CD8-positive, alpha-beta memory T cell (primary cell): ENCODE results near the gene SPDYE6. TPM values are rescaled to one million over a fixed set of nuclear protein-coding genes. Genes with fewer than 3 reads are reported as not detected.
"Not testable (repeated sequence)": the region's sequence is repeated elsewhere in the genome, so short reads cannot be mapped to it uniquely, and the experiment has no call there.

Experiments used
- CTCF ChIA-PET: fragments of 350-600 bp; sonication (Branson Sonifier 250); formaldehyde crosslinking; loops from one replicate; lab custom pipeline; 2021; ENCODE audit warnings: antibody characterized with exemption; lab: Charles Lee
- POLR2A ChIA-PET: fragments of 350-600 bp; sonication (Branson Sonifier 250); formaldehyde crosslinking; loops from one replicate; lab custom pipeline; 2021; ENCODE audit warnings: antibody characterized with exemption; lab: Charles Lee
- DNase-seq, 5 donors: peaks; one replicate each; pipeline versions ENCODE4 v3.0.0 to v3.0.0-alpha.2; 2020 to 2022; ENCODE audit warnings: mixed read lengths in 1 of 5
- H3K27ac ChIP-seq: one replicate; pipeline ENCODE4 v1.7.0; 2013; ENCODE audit warnings: low read depth, mild to moderate bottlenecking, low read length, moderate library complexity
- H3K27me3 ChIP-seq: 2 replicates; pipeline ENCODE4 v1.7.0; 2013; ENCODE audit warnings: low read length, mild to moderate bottlenecking; ENCODE audit not compliant: insufficient read depth, poor library complexity, severe bottlenecking
- H3K36me3 ChIP-seq: 2 replicates; pipeline ENCODE4 v1.7.0; 2013; ENCODE audit warnings: mild to moderate bottlenecking, low read length, moderate library complexity; ENCODE audit not compliant: insufficient read depth
- H3K4me1 ChIP-seq: 2 replicates; pipeline ENCODE4 v1.7.0; 2013; ENCODE audit warnings: mild to moderate bottlenecking, low read length, moderate library complexity; ENCODE audit not compliant: insufficient read depth
- H3K4me3 ChIP-seq: 2 replicates; pipeline ENCODE4 v1.7.0; 2013; ENCODE audit warnings: mild to moderate bottlenecking, low read length
- H3K9me3 ChIP-seq: 2 replicates; pipeline ENCODE4 v1.7.0; 2013; ENCODE audit warnings: mild to moderate bottlenecking, low read length
- H3K27ac Mint-ChIP-seq, 8 donors: one replicate each; pipeline ENCODE4 v1.8.0; 2020 to 2021; ENCODE audit warnings: mixed read lengths in 8 of 8, mild to moderate bottlenecking in 6 of 8, inconsistent platforms in 3 of 8, moderate library complexity in 3 of 8
- H3K27me3 Mint-ChIP-seq, 2 donors: one replicate each; pipeline ENCODE4 v1.8.0; 2020 to 2021; ENCODE audit warnings: mixed read lengths in 2 of 2, mild to moderate bottlenecking in 1 of 2, moderate library complexity in 1 of 2
- H3K36me3 Mint-ChIP-seq, 3 donors: one replicate each; pipeline ENCODE4 v1.8.0; 2020 to 2021; ENCODE audit warnings: mixed read lengths in 3 of 3, inconsistent platforms in 1 of 3, mild to moderate bottlenecking in 1 of 3
- H3K4me1 Mint-ChIP-seq, 3 donors: one replicate each; pipeline ENCODE4 v1.8.0; 2020 to 2021; ENCODE audit warnings: mixed read lengths in 3 of 3, inconsistent platforms in 1 of 3, mild to moderate bottlenecking in 1 of 3
- H3K4me3 Mint-ChIP-seq, 7 donors: one replicate each; pipeline ENCODE4 v1.8.0; 2020 to 2021; ENCODE audit warnings: mixed read lengths in 7 of 7, mild to moderate bottlenecking in 6 of 7, moderate library complexity in 4 of 7, inconsistent platforms in 2 of 7
- H3K9me3 Mint-ChIP-seq, 5 donors: one replicate each; pipeline ENCODE4 v1.8.0; 2020 to 2022; ENCODE audit warnings: mixed read lengths in 5 of 5, mild to moderate bottlenecking in 3 of 5, moderate library complexity in 2 of 5, inconsistent platforms in 1 of 5
- polyA plus RNA-seq: library from polyadenylated mRNA; unstranded; fragments of 300-500 nt; fragmentation: Illumina TruSeq; gene quantifications from one replicate; pipeline ENCODE4 v1.2.3, GENCODE V29; 2021
- total RNA-seq, 2 experiments: library from RNA; stranded (reverse); gene quantifications; one replicate each; pipeline ENCODE4 v1.2.3, GENCODE V29; 2021

Gene SPDYE6
- total and polyA plus RNA-seq, 3 experiments from 2014 or later: 0.89 TPM; not detected in 2

GRCh38 chr7:102381696-102382425, 25.6 kb upstream of the SPDYE6 start:
- CTCF ChIA-PET, H3K27me3 Mint-ChIP-seq, H3K4me3 ChIP-seq, H3K4me3 Mint-ChIP-seq, H3K4me1 Mint-ChIP-seq, DNase-seq, H3K9me3 Mint-ChIP-seq, H3K9me3 ChIP-seq, H3K27me3 ChIP-seq, POLR2A ChIA-PET, H3K4me1 ChIP-seq, H3K36me3 ChIP-seq, H3K27ac ChIP-seq: not testable (repeated sequence)
- Mint-ChIP-seq H3K27ac (peak overlapping the region in 2 of 8 donors; percentile 15 to 17), H3K36me3 (peaks cover 4 to 67% (median 7%) of the 10 kb centered on the region in 3 donors)

GRCh38 chr7:102380837-102381236, 24.6 kb upstream of the SPDYE6 start:
- H3K27me3 Mint-ChIP-seq, H3K4me3 Mint-ChIP-seq, H3K4me3 ChIP-seq, H3K36me3 ChIP-seq, DNase-seq, H3K27ac ChIP-seq, H3K9me3 ChIP-seq, H3K9me3 Mint-ChIP-seq, H3K27me3 ChIP-seq, CTCF ChIA-PET, H3K4me1 ChIP-seq, H3K4me1 Mint-ChIP-seq, POLR2A ChIA-PET: not testable (repeated sequence)
- Mint-ChIP-seq H3K27ac (peak overlapping the region in 1 of 8 donors; percentile 72), H3K36me3 (peaks cover 4 to 65% (median 7%) of the 10 kb centered on the region in 3 donors)

GRCh38 chr7:102376964-102377466, 20.8 kb upstream of the SPDYE6 start:
- no peaks in the 10 kb centered on the region for H3K27me3 ChIP-seq
- POLR2A ChIA-PET: no interaction called here
- H3K4me3 Mint-ChIP-seq: no peak overlapping the region
- peaks cover 6 to 11% (median 8%) of the 10 kb centered on the region in 3 donors for H3K4me1 Mint-ChIP-seq
- CTCF ChIA-PET: no interaction called here
- H3K36me3 ChIP-seq: peaks cover 6% of the 10 kb centered on the region
- DNase-seq: no peak
- no peaks in the 10 kb centered on the region for H3K9me3 Mint-ChIP-seq
- H3K27ac ChIP-seq: no peak overlapping the region
- no peaks in the 10 kb centered on the region for H3K4me1 ChIP-seq
- H3K27me3 Mint-ChIP-seq: no peaks in the 10 kb centered on the region
- H3K27ac Mint-ChIP-seq: peak overlapping the region in 5 of 8 donors; percentile 4 to 71 (median 38)
- H3K9me3 ChIP-seq: no peaks in the 10 kb centered on the region
- H3K4me3 ChIP-seq: no peak overlapping the region
- H3K36me3 Mint-ChIP-seq: peaks cover 4 to 59% (median 6%) of the 10 kb centered on the region in 3 donors

- H3K27ac ChIP-seq, H3K27me3 Mint-ChIP-seq, H3K9me3 Mint-ChIP-seq, H3K27ac Mint-ChIP-seq, H3K9me3 ChIP-seq, DNase-seq, POLR2A ChIA-PET, H3K27me3 ChIP-seq, CTCF ChIA-PET, H3K4me3 ChIP-seq, H3K4me3 Mint-ChIP-seq, H3K4me1 ChIP-seq, H3K36me3 ChIP-seq: not testable (repeated sequence)
- peaks cover 20 to 27% (median 24%) of the 10 kb centered on the region in 3 donors for H3K4me1 Mint-ChIP-seq
- peaks cover 13 to 45% (median 14%) of the 10 kb centered on the region in 3 donors for H3K36me3 Mint-ChIP-seq
These were observed 16.6 kb upstream of the SPDYE6 start for GRCh38 chr7:102372796-102373195.

- DNase-seq, H3K4me1 ChIP-seq, H3K27ac ChIP-seq, CTCF ChIA-PET, H3K27ac Mint-ChIP-seq, POLR2A ChIA-PET, H3K9me3 Mint-ChIP-seq, H3K9me3 ChIP-seq, H3K27me3 ChIP-seq, H3K4me3 Mint-ChIP-seq, H3K36me3 ChIP-seq, H3K4me3 ChIP-seq, H3K27me3 Mint-ChIP-seq: not testable (repeated sequence)
- peaks cover 27 to 45% (median 34%) of the 10 kb centered on the region in 3 donors for H3K4me1 Mint-ChIP-seq
- H3K36me3 Mint-ChIP-seq: peaks cover 8 to 41% (median 10%) of the 10 kb centered on the region in 3 donors
These were observed 13.8 kb upstream of the SPDYE6 start for GRCh38 chr7:102370038-102370437.

- H3K27me3 Mint-ChIP-seq, CTCF ChIA-PET, POLR2A ChIA-PET, H3K9me3 Mint-ChIP-seq, H3K36me3 ChIP-seq, H3K27ac ChIP-seq, DNase-seq, H3K4me1 ChIP-seq, H3K27me3 ChIP-seq, H3K4me3 ChIP-seq, H3K9me3 ChIP-seq: not testable (repeated sequence)
- Mint-ChIP-seq H3K4me1 (peaks cover 19 to 39% (median 31%) of the 10 kb centered on the region in 3 donors), H3K36me3 (peaks cover 5 to 29% (median 6%) of the 10 kb centered on the region in 3 donors), H3K4me3 (peak overlapping the region in 4 of 7 donors; percentile 12 to 59 (median 31)), H3K27ac (peak overlapping the region in 1 of 8 donors; percentile 42)
These were observed 9.1 kb upstream of the SPDYE6 start for GRCh38 chr7:102365390-102365789.

GRCh38 chr7:102364394-102364886, 8.2 kb upstream of the SPDYE6 start:
- H3K27ac ChIP-seq: peak overlapping the region; percentile 65
- Mint-ChIP-seq H3K27ac (peak overlapping the region in 7 of 8 donors; percentile 66 to 89 (median 81)), H3K36me3 (peaks cover 0 to 25% (median 2%) of the 10 kb centered on the region in 3 donors), H3K4me3 (peak overlapping the region; percentile 88 to 95 (median 91)), H3K4me1 (peaks cover 16 to 34% (median 25%) of the 10 kb centered on the region in 3 donors)
- CTCF ChIA-PET, H3K4me1 ChIP-seq, H3K27me3 Mint-ChIP-seq, H3K27me3 ChIP-seq, H3K9me3 ChIP-seq, H3K36me3 ChIP-seq, H3K9me3 Mint-ChIP-seq, POLR2A ChIA-PET: not testable (repeated sequence)
- peak overlapping the region; percentile 54 for H3K4me3 ChIP-seq
- peak in 1 of 5 donors; percentile 8 for DNase-seq
